ENCODE results near the gene NOP56. TPM values are rescaled to one million over a fixed set of nuclear protein-coding genes. Genes with fewer than 3 reads are reported as not detected.

NOP56 gene
- polyA plus RNA-seq, 2 of the 4 experiments (the other 2 are of a cell fraction) = 571 to 658 TPM

DNA sequence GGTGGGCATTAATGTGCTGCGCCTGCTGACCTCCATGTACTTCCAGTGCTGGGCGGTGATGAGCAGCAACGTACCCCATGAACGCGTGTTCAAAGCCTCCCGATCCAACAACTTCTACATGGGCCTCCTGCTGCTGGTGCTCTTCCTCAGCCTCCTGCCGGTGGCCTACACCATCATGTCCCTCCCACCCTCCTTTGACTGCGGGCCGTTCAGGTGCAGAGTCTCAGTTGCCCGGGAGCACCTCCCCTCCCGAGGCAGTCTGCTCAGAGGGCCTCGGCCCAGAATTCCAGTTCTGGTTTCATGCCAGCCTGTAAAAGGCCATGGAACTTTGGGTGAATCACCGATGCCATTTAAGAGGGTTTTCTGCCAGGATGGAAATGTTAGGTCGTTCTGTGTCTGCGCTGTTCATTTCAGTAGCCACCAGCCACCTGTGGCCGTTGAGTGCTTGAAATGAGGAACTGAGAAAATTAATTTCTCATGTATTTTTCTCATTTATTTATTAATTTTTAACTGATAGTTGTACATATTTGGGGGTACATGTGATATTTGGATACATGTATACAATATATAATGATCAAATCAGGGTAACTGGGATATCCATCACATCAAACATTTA, 35.2 kb upstream of the NOP56 start:
- WGBS (ENCODE audit: missing lambda C conversion rate) = 56% methylated on average over 16 of the region's 16 CpGs
- ChIA-PET POLR2A (no interaction called here), CTCF (no interaction called here)
- DNase-seq (ENCODE audit: low read depth in 1 of 2, low spot score in 1 of 2) (no peak), ATAC-seq (no peak), FAIRE-seq (no peak)
- TF ChIP-seq JUNB (IDR thresholded peaks at IDR 0.05) (no peak), EHMT2 (IDR thresholded peaks at IDR 0.05; ENCODE audit: low read depth) (no peak), CHD2 (IDR thresholded peaks at IDR 0.05; ENCODE audit: low read length, partially characterized antibody) (no peak), TP53 (CRISPR knock-in tag; IDR thresholded peaks at IDR 0.05) (no peak), ESRRA (IDR thresholded peaks at IDR 0.05; ENCODE audit: borderline replicate concordance, low read length) (no peak), TFCP2L1 (CRISPR knock-in tag; IDR thresholded peaks at IDR 0.05) (no peak), HDAC2 (IDR thresholded peaks at IDR 0.05) (no peak), SMC3 (IDR thresholded peaks at IDR 0.05) (no peak), POLR2AphosphoS2 (conservative IDR thresholded peaks at IDR 0.05; ENCODE audit: low read length) (no peak), BHLHE40 (IDR thresholded peaks at IDR 0.05; ENCODE audit: low read depth, low read length) (no peak), RNF2 (IDR thresholded peaks at IDR 0.05; ENCODE audit: borderline replicate concordance, low read depth) (no peak)
- TF ChIP-seq, protein P1, sequence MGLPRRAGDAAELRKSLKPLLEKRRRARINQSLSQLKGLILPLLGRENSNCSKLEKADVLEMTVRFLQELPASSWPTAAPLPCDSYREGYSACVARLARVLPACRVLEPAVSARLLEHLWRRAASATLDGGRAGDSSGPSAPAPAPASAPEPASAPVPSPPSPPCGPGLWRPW (IDR thresholded peaks at IDR 0.05) = no peak
- TF ChIP-seq, protein P2, sequence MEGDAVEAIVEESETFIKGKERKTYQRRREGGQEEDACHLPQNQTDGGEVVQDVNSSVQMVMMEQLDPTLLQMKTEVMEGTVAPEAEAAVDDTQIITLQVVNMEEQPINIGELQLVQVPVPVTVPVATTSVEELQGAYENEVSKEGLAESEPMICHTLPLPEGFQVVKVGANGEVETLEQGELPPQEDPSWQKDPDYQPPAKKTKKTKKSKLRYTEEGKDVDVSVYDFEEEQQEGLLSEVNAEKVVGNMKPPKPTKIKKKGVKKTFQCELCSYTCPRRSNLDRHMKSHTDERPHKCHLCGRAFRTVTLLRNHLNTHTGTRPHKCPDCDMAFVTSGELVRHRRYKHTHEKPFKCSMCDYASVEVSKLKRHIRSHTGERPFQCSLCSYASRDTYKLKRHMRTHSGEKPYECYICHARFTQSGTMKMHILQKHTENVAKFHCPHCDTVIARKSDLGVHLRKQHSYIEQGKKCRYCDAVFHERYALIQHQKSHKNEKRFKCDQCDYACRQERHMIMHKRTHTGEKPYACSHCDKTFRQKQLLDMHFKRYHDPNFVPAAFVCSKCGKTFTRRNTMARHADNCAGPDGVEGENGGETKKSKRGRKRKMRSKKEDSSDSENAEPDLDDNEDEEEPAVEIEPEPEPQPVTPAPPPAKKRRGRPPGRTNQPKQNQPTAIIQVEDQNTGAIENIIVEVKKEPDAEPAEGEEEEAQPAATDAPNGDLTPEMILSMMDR (IDR thresholded peaks at IDR 0.05) = no peak
- TF ChIP-seq, protein P3, sequence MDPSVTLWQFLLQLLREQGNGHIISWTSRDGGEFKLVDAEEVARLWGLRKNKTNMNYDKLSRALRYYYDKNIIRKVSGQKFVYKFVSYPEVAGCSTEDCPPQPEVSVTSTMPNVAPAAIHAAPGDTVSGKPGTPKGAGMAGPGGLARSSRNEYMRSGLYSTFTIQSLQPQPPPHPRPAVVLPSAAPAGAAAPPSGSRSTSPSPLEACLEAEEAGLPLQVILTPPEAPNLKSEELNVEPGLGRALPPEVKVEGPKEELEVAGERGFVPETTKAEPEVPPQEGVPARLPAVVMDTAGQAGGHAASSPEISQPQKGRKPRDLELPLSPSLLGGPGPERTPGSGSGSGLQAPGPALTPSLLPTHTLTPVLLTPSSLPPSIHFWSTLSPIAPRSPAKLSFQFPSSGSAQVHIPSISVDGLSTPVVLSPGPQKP (IDR thresholded peaks at IDR 0.05; ENCODE audit: low read depth, low read length) = no peak
- H3K27ac ChIP-seq = no peak overlapping the region
- H3K4me1 ChIP-seq = peaks cover 7% of the 10 kb centered on the region; the same call in 2 of the 3 replicates
- H3K4me2 ChIP-seq = no peak overlapping the region
- peaks cover 10% of the 10 kb centered on the region for H3K9me3 ChIP-seq
- no peak overlapping the region for H3K4me3 ChIP-seq

DNA sequence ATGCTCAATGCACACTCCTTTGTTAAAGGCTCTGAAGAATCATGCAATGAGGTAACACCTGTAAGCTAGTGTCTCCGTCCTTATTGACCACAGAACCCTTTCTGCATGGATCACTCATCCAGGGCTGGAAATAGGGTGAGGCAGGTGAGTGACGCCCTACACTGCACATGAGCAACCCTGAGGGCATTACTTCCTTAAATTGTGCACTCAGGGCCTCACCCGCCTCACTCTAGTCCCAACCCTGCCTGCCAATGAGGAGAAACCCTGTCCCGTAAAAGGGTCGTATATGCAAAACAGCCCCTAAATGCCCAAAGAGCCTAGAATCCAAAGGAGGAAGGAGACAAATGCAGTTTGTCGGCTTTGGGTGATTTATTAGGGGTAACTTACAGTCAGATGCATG, 33.6 kb upstream of the NOP56 start:
- DNase-seq (ENCODE audit: low read depth in 1 of 2, low spot score in 1 of 2) (no peak), ATAC-seq (no peak), FAIRE-seq (no peak)
- Histone ChIP-seq H3K27ac (no peak overlapping the region), H3K4me3 (no peak overlapping the region), H3K4me1 (peaks cover 7% of the 10 kb centered on the region; the same call in 2 of the 3 replicates), H3K9me3 (peaks cover 10% of the 10 kb centered on the region), H3K4me2 (no peak overlapping the region)
- TF ChIP-seq JUNB (IDR thresholded peaks at IDR 0.05) (no peak), MYC (IDR thresholded peaks at IDR 0.05; ENCODE audit: borderline replicate concordance, low read length) (no peak), ZC3H11A (IDR thresholded peaks at IDR 0.05) (no peak), CBX8 (IDR thresholded peaks at IDR 0.05) (no peak), RCOR1 (IDR thresholded peaks at IDR 0.05; ENCODE audit: low read depth, low read length) (no peak), EHMT2 (IDR thresholded peaks at IDR 0.05; ENCODE audit: low read depth) (no peak), POLR2AphosphoS2 (conservative IDR thresholded peaks at IDR 0.05; ENCODE audit: low read length) (no peak), RFX5 (IDR thresholded peaks at IDR 0.05) (no peak), KDM1A (IDR thresholded peaks at IDR 0.05; ENCODE audit: low read depth) (no peak), EP300 (IDR thresholded peaks at IDR 0.05) (no peak)
- TF ChIP-seq, protein P1 (IDR thresholded peaks at IDR 0.05) = no peak
- TF ChIP-seq, protein P4, sequence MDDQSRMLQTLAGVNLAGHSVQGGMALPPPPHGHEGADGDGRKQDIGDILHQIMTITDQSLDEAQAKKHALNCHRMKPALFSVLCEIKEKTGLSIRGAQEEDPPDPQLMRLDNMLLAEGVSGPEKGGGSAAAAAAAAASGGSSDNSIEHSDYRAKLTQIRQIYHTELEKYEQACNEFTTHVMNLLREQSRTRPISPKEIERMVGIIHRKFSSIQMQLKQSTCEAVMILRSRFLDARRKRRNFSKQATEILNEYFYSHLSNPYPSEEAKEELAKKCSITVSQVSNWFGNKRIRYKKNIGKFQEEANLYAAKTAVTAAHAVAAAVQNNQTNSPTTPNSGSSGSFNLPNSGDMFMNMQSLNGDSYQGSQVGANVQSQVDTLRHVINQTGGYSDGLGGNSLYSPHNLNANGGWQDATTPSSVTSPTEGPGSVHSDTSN (IDR thresholded peaks at IDR 0.05) = no peak
- 51% methylated on average over 6 of the region's 6 CpGs for WGBS (ENCODE audit: missing lambda C conversion rate)
- ChIA-PET POLR2A (no interaction called here), CTCF (no interaction called here)

All from A549 (cell line).